ENCODE measurements around the gene EEF2. TPM values are rescaled to one million over a fixed set of nuclear protein-coding genes. Genes with fewer than 3 reads are reported as not detected.

Gene EEF2
- total and polyA plus RNA-seq, 2 of the 4 experiments (the other 2 are of a cell fraction): 1,505 to 2,161 TPM

GRCh38 chr19:3979289-3979673, 6.0 kb downstream of the EEF2 start:
- Histone ChIP-seq H3K9me1 (ENCODE audit: insufficient read depth, low read length) (peaks cover 15% of the 10 kb centered on the region; the same call in 1 of the 2 replicates), H4K20me1 (ENCODE audit: insufficient read depth, low read length) (peaks cover 95% of the 10 kb centered on the region), H3K23ac (ENCODE audit: low read depth, low read length) (no peak overlapping the region), H3K4me3 (ENCODE audit: insufficient read depth, low read depth, low read length) (no peak overlapping the region), H3K27me3 (ENCODE audit: control insufficient read depth, insufficient read depth, low read length) (no peaks in the 10 kb centered on the region), H3K18ac (ENCODE audit: low read depth, low read length) (no peak overlapping the region), H3K4ac (ENCODE audit: low read depth, low read length) (no peak overlapping the region), H2BK120ac (ENCODE audit: low read depth, low read length) (no peak overlapping the region), H3K4me1 (ENCODE audit: control insufficient read depth, insufficient read depth, low read length) (peaks cover 6% of the 10 kb centered on the region), H3K27ac (ENCODE audit: insufficient read depth, low read length) (no peak overlapping the region), H2BK20ac (ENCODE audit: low read depth, low read length) (no peak overlapping the region), H3K9me3 (ENCODE audit: control insufficient read depth, insufficient read depth, low read length) (no peaks in the 10 kb centered on the region), H2BK15ac (ENCODE audit: low read depth, low read length) (no peak overlapping the region), H2AFZ (replicated peaks; ENCODE audit: low read length, poor library complexity) (no peak overlapping the region), H2AK5ac (ENCODE audit: low read depth, low read length) (no peak overlapping the region), H3K9ac (ENCODE audit: low read depth, low read length) (no peak overlapping the region), H3K4me2 (ENCODE audit: low read depth, low read length) (no peak overlapping the region), H3K36me3 (ENCODE audit: control insufficient read depth, insufficient read depth, low read length) (peaks cover 88% of the 10 kb centered on the region), H3K56ac (ENCODE audit: extremely low read depth, insufficient read depth, low read length) (no peak overlapping the region), H2BK5ac (ENCODE audit: low read depth, low read length, poor library complexity, severe bottlenecking) (no peak overlapping the region), H4K8ac (ENCODE audit: low read depth in 2 of 2, low read length in 2 of 2) (no peak overlapping the region), H3K79me1 (ENCODE audit: low read depth in 1 of 2, low read length in 2 of 2) (peaks cover 14 to 88% of the 10 kb centered on the region in 2 experiments), H4K5ac (ENCODE audit: low read depth, low read length) (no peak overlapping the region), H2AK9ac (replicated peaks; ENCODE audit: low read depth, low read length, poor library complexity) (no peak overlapping the region), H4K91ac (ENCODE audit: insufficient read depth, low read depth, low read length) (no peak overlapping the region), H3K14ac (replicated peaks; ENCODE audit: low read depth, low read length) (no peak overlapping the region)
- WGBS, 2 experiments (ENCODE audit: extremely low coverage in 2 of 2, insufficient read length in 1 of 2): 98% methylated on average over 10 of the region's 18 CpGs; no CpG with 5 or more reads in 1 of the 2 experiments
- DNase-seq: no peak
- ChIA-PET CTCF (interaction anchor here (1.6 kb wide), 1 partner anchor 8 kb away, joined by 3 read pairs; no protein-coding TSS in a partner anchor), POLR2A (ENCODE audit: unreplicated experiment) (no interaction called here)
- dilution Hi-C loops (cut with HindIII; ENCODE audit: low sequenced_read_pairs, unreplicated experiment) (no loop called here), in situ Hi-C loops (cut with MboI; ENCODE audit: low sequenced_read_pairs) (no loop called here), intact Hi-C loops (cut with micrococcal nuclease) (no loop called here)
- no peak for ATAC-seq (ENCODE audit: low read depth)
- TF ChIP-seq RCOR1 (IDR thresholded peaks at IDR 0.05; ENCODE audit: insufficient replicate concordance, low read length) (no peak), ELK1 (IDR thresholded peaks at IDR 0.05; ENCODE audit: borderline replicate concordance, low read depth, low read length) (no peak), POLR2A (IDR thresholded peaks at IDR 0.05; ENCODE audit: low read depth, low read length) (no peak), CHD1 (IDR thresholded peaks at IDR 0.05; ENCODE audit: low read depth, low read length) (no peak), BHLHE40 (IDR thresholded peaks at IDR 0.05; ENCODE audit: low read depth, low read length) (no peak), NFE2L2 (IDR thresholded peaks at IDR 0.05; ENCODE audit: low read depth, low read length) (no peak), MAZ (IDR thresholded peaks at IDR 0.05; ENCODE audit: borderline replicate concordance, low read depth, low read length) (no peak), MXI1 (IDR thresholded peaks at IDR 0.05; ENCODE audit: borderline replicate concordance, low read depth, low read length) (no peak), CTCF (conservative IDR thresholded peaks at IDR 0.05; ENCODE audit: low read depth, low read length) (no peak)
- BruUV-seq (replicated peaks): no TSS peak
